ENCODE results near the gene ST3GAL2.
A peak's percentile ranks its signal among the peaks of the same experiment; 100 is the strongest.

GRCh38 chr16:70345840-70346239 lies 93.1 kb downstream of the ST3GAL2 start:
- TF ChIP-seq POLR2A (IDR thresholded peaks at IDR 0.05; ENCODE audit: low read depth, low read length): no peak
- no peak for TF ChIP-seq ZZZ3 (IDR thresholded peaks at IDR 0.05; ENCODE audit: control insufficient read depth, insufficient read length, low read depth)
- no peak for TF ChIP-seq CTCF (IDR thresholded peaks at IDR 0.05 in 2 of 3, conservative IDR thresholded peaks at IDR 0.05 in 1 of 3; ENCODE audit: control insufficient read depth in 2 of 3, extremely low read depth in 1 of 3, insufficient read depth in 1 of 3, low read depth in 3 of 3, low read length in 3 of 3)
- 0 out of 2 replicates have a peak, but pooled peaks have one; percentile 54 for TF ChIP-seq POLR2AphosphoS5 (IDR thresholded peaks at IDR 0.05; ENCODE audit: low read length)
- TF ChIP-seq ZBTB33 (IDR thresholded peaks at IDR 0.05): no peak
- no peak for TF ChIP-seq NRF1 (conservative IDR thresholded peaks at IDR 0.05; ENCODE audit: low read depth, low read length)
- TF ChIP-seq FOXM1 (IDR thresholded peaks at IDR 0.05; ENCODE audit: low read depth, low read length): no peak

Measured in GM12878 (cell line).